Neural cell (in vitro differentiated cells): ENCODE results near the gene ALKBH3. TPM values are rescaled to one million over a fixed set of nuclear protein-coding genes. Genes with fewer than 3 reads are reported as not detected.

Experiments
- H2AFZ ChIP-seq: fragments of 200-600, 300-800 bp; sonication (generic), shearing (Covaris generic); 2 replicates; pipeline ENCODE4 v1.6.0; 2014; ENCODE audit warnings: low read depth, mild to moderate bottlenecking, antibody characterized with exemption, low read length, moderate library complexity
- H3F3A ChIP-seq: fragments of 200-600 bp; shearing (Covaris generic); 2 replicates; pipeline ENCODE4 v1.6.1; 2016; ENCODE audit warnings: mild to moderate bottlenecking, moderate library complexity, mixed read lengths, antibody characterized with exemption, low read length; ENCODE audit not compliant: insufficient read depth, poor library complexity, severe bottlenecking
- H3K27ac ChIP-seq: fragments of 200-600, 300-800 bp; sonication (generic), shearing (Covaris generic); 2 replicates; pipeline ENCODE4 v1.5.1; 2014; ENCODE audit warnings: mild to moderate bottlenecking, low read length, moderate library complexity
- H3K27me3 ChIP-seq: fragments of 300-800, 200-600 bp; sonication (generic), shearing (Covaris generic); 2 replicates; pipeline ENCODE4 v1.6.0; 2014; ENCODE audit warnings: mild to moderate bottlenecking, low read depth, low read length, moderate library complexity; ENCODE audit not compliant: insufficient read depth
- H3K36me3 ChIP-seq: fragments of 300-800, 200-600 bp; sonication (generic), shearing (Covaris generic); 2 replicates; pipeline ENCODE4 v1.5.1; 2014; ENCODE audit warnings: mild to moderate bottlenecking, antibody characterized with exemption, low read length, moderate library complexity; ENCODE audit not compliant: insufficient read depth
- H3K4me2 ChIP-seq: fragments of 300-800, 200-600 bp; sonication (generic), shearing (Covaris generic); 2 replicates; pipeline ENCODE4 v1.6.0; 2014; ENCODE audit warnings: mild to moderate bottlenecking, low read length
- H3K4me3 ChIP-seq: fragments of 300-800, 200-600 bp; sonication (generic), shearing (Covaris generic); 2 replicates; pipeline ENCODE4 v1.5.1; 2014; ENCODE audit warnings: mild to moderate bottlenecking, low read length, moderate library complexity
- H3K79me2 ChIP-seq: fragments of 200-600 bp; shearing (Covaris generic); replicated peaks from 2 replicates; pipeline ENCODE4 v1.6.0; 2014; ENCODE audit warnings: mild to moderate bottlenecking, low read length, moderate library complexity; ENCODE audit not compliant: insufficient read depth
- H3K9ac ChIP-seq: fragments of 300-800, 200-600 bp; sonication (generic), shearing (Covaris generic); 2 replicates; pipeline ENCODE4 v1.6.1; 2016; ENCODE audit warnings: mild to moderate bottlenecking, low read length, mixed read lengths
- H3K9me2 ChIP-seq: fragments of 200-600 bp; shearing (Covaris generic); 2 replicates; pipeline ENCODE4 v1.6.1; 2016; ENCODE audit warnings: mild to moderate bottlenecking, low read length, mixed read lengths; ENCODE audit not compliant: insufficient read depth
- H3K9me3 ChIP-seq: fragments of 200-600, 300-800 bp; sonication (generic), shearing (Covaris generic); 2 replicates; pipeline ENCODE4 v1.6.1; 2016; ENCODE audit warnings: mild to moderate bottlenecking, mixed run types, low read length, moderate library complexity, mixed read lengths
- H4K20me1 ChIP-seq: fragments of 200-600 bp; shearing (Covaris generic); 2 replicates; pipeline ENCODE4 v1.6.1; 2016; ENCODE audit warnings: mild to moderate bottlenecking, mixed run types; ENCODE audit not compliant: insufficient read depth
- CTCF ChIP-seq: fragments of 450-650 bp; IDR thresholded peaks from 2 replicates; pipeline ENCODE4 v1.5.1; 2014; ENCODE audit warnings: antibody characterized with exemption, mild to moderate bottlenecking, moderate library complexity; ENCODE audit not compliant: poor library complexity, severe bottlenecking
- EP300 ChIP-seq: fragments of 450-650 bp; conservative IDR thresholded peaks from 2 replicates; pipeline ENCODE4 v1.6.1; 2014; ENCODE audit warnings: antibody characterized with exemption, mild to moderate bottlenecking, moderate library complexity; ENCODE audit not compliant: poor library complexity, severe bottlenecking
- EZH2 ChIP-seq: fragments of 200-600, 300-800 bp; shearing (Covaris generic), sonication (generic); IDR thresholded peaks from 2 replicates; pipeline ENCODE4 v1.6.1; 2014; ENCODE audit warnings: antibody characterized with exemption, low read length, borderline replicate concordance, mild to moderate bottlenecking; ENCODE audit not compliant: insufficient read depth, poor library complexity, severe bottlenecking
- MXI1 ChIP-seq: fragments of 450-650 bp; conservative IDR thresholded peaks from 2 replicates; pipeline ENCODE4 v1.6.1; 2014; ENCODE audit warnings: antibody characterized with exemption, mild to moderate bottlenecking; ENCODE audit not compliant: poor library complexity, severe bottlenecking
- POLR2AphosphoS5 ChIP-seq: IDR thresholded peaks from 2 replicates; pipeline ENCODE4 v1.6.1; 2012
- RAD21 ChIP-seq: fragments of 450-650 bp; conservative IDR thresholded peaks from 2 replicates; pipeline ENCODE4 v1.6.1; 2014; ENCODE audit warnings: antibody characterized with exemption, mild to moderate bottlenecking, moderate library complexity
- SMC3 ChIP-seq: fragments of 450-650 bp; conservative IDR thresholded peaks from 2 replicates; pipeline ENCODE4 v1.6.1; 2014; ENCODE audit warnings: antibody characterized with exemption, mild to moderate bottlenecking, moderate library complexity; ENCODE audit not compliant: poor library complexity
- TAF1 ChIP-seq: IDR thresholded peaks from 2 replicates; pipeline ENCODE4 v1.6.1; 2012; ENCODE audit warnings: low read depth
- polyA plus RNA-seq: library from polyadenylated mRNA; depleted of rRNA; stranded (reverse); fragments of >200 nt; gene quantifications from 2 replicates; pipeline ENCODE4 v1.2.3, GENCODE V29; 2014
- TF ChIP-seq, protein P1 (sequence below): IDR thresholded peaks from 2 replicates; pipeline ENCODE4 v1.6.1; 2012; ENCODE audit warnings: borderline replicate concordance

ALKBH3 gene
- polyA plus RNA-seq, 1 donor from 2014 or later = 27.0 TPM

- no peak overlapping the region for H3K4me2 ChIP-seq
- no peaks in the 10 kb centered on the region for H4K20me1 ChIP-seq
- H3K9me2 ChIP-seq = no peaks in the 10 kb centered on the region
- H3K9me3 ChIP-seq = no peaks in the 10 kb centered on the region
- H3K27me3 ChIP-seq = no peaks in the 10 kb centered on the region
- no peak overlapping the region for H3K4me3 ChIP-seq
- no peaks in the 10 kb centered on the region for H3F3A ChIP-seq
- no peaks in the 10 kb centered on the region for H3K79me2 ChIP-seq
- no peak overlapping the region for H2AFZ ChIP-seq
- TF ChIP-seq EP300 = no peak
- no peak for TF ChIP-seq TAF1
- no peak overlapping the region for H3K27ac ChIP-seq
- no peak overlapping the region for H3K9ac ChIP-seq
- H3K36me3 ChIP-seq = no peaks in the 10 kb centered on the region
These were observed 33.3 kb downstream of the ALKBH3 start for GRCh38 chr11:43913829-43914380.

DNA sequence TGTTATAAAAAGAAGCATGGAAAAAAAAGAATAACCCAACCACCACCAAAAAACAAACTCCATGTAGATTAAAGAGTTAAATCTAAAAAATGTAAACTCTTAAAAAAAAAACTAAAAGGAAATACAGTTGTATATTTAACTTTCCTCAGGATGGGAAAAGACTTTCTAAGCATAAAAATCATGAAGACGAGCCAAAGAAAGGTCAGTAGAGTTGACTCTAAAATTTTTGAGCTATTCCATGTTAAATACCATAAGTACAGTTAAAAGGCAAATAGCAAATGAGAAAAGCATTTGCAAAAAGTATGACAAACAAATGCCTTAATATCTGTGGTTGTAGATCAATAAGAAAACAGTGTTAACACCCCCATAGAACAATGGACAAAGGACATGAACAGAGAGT is 33.8 kb downstream of the ALKBH3 start:
- no peaks in the 10 kb centered on the region for H3K9me3 ChIP-seq
- H4K20me1 ChIP-seq = no peaks in the 10 kb centered on the region
- H3K9ac ChIP-seq = no peak overlapping the region
- no peak overlapping the region for H3K4me2 ChIP-seq
- no peak overlapping the region for H2AFZ ChIP-seq
- no peak overlapping the region for H3K4me3 ChIP-seq
- TF ChIP-seq TAF1 (no peak), RAD21 (no peak), EP300 (no peak), MXI1 (no peak), SMC3 (no peak)
- no peaks in the 10 kb centered on the region for H3K36me3 ChIP-seq
- H3K27me3 ChIP-seq = no peaks in the 10 kb centered on the region
- no peaks in the 10 kb centered on the region for H3K9me2 ChIP-seq
- no peaks in the 10 kb centered on the region for H3F3A ChIP-seq
- no peaks in the 10 kb centered on the region for H3K79me2 ChIP-seq
- no peak overlapping the region for H3K27ac ChIP-seq

DNA sequence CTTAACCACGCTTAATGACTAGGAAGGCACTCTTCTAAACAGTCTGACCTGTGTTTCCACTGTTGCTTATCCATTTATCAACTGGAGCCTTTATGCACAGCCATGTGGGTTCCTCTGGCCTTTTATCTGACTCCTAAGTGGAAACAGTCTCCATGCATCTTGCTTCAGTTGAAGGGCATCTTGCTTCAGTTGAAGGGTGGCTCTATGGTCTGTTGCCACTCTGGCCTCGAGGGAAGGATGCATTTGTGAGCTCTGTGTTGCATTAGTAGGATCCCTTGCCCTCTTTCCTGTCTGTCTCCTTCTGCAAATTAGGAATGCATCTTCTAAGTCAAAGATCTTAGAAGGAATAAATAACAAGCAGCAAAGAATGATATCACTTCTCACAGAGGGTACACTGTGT is 36.0 kb downstream of the ALKBH3 start:
- no peak overlapping the region for H3K4me3 ChIP-seq
- H3K9ac ChIP-seq = no peak overlapping the region
- no peaks in the 10 kb centered on the region for H3K36me3 ChIP-seq
- no peaks in the 10 kb centered on the region for H3F3A ChIP-seq
- no peak overlapping the region for H3K27ac ChIP-seq
- no peaks in the 10 kb centered on the region for H3K9me2 ChIP-seq
- H3K79me2 ChIP-seq = no peaks in the 10 kb centered on the region
- H2AFZ ChIP-seq = no peak overlapping the region
- TF ChIP-seq SMC3 = no peak
- no peak for TF ChIP-seq POLR2AphosphoS5
- no peak for TF ChIP-seq MXI1
- no peak for TF ChIP-seq TAF1
- TF ChIP-seq, protein P1, sequence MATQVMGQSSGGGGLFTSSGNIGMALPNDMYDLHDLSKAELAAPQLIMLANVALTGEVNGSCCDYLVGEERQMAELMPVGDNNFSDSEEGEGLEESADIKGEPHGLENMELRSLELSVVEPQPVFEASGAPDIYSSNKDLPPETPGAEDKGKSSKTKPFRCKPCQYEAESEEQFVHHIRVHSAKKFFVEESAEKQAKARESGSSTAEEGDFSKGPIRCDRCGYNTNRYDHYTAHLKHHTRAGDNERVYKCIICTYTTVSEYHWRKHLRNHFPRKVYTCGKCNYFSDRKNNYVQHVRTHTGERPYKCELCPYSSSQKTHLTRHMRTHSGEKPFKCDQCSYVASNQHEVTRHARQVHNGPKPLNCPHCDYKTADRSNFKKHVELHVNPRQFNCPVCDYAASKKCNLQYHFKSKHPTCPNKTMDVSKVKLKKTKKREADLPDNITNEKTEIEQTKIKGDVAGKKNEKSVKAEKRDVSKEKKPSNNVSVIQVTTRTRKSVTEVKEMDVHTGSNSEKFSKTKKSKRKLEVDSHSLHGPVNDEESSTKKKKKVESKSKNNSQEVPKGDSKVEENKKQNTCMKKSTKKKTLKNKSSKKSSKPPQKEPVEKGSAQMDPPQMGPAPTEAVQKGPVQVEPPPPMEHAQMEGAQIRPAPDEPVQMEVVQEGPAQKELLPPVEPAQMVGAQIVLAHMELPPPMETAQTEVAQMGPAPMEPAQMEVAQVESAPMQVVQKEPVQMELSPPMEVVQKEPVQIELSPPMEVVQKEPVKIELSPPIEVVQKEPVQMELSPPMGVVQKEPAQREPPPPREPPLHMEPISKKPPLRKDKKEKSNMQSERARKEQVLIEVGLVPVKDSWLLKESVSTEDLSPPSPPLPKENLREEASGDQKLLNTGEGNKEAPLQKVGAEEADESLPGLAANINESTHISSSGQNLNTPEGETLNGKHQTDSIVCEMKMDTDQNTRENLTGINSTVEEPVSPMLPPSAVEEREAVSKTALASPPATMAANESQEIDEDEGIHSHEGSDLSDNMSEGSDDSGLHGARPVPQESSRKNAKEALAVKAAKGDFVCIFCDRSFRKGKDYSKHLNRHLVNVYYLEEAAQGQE = no peak
- TF ChIP-seq RAD21 = no peak
- no peak for TF ChIP-seq CTCF
- no peak for TF ChIP-seq EP300
- no peak for TF ChIP-seq EZH2
- no peaks in the 10 kb centered on the region for H3K9me3 ChIP-seq
- H3K4me2 ChIP-seq = no peak overlapping the region
- no peaks in the 10 kb centered on the region for H3K27me3 ChIP-seq
- no peaks in the 10 kb centered on the region for H4K20me1 ChIP-seq
